HG02938 (cell line): ENCODE measurements around the gene ARHGAP19.

Experiments used
- ATAC-seq: cut with Tn5 transposase; IDR thresholded peaks from one replicate; pipeline ENCODE4 v1.9.1; 2021; ENCODE audit warnings: mild to moderate bottlenecking, moderate library complexity; ENCODE audit not compliant: unreplicated experiment

Gene ARHGAP19

DNA sequence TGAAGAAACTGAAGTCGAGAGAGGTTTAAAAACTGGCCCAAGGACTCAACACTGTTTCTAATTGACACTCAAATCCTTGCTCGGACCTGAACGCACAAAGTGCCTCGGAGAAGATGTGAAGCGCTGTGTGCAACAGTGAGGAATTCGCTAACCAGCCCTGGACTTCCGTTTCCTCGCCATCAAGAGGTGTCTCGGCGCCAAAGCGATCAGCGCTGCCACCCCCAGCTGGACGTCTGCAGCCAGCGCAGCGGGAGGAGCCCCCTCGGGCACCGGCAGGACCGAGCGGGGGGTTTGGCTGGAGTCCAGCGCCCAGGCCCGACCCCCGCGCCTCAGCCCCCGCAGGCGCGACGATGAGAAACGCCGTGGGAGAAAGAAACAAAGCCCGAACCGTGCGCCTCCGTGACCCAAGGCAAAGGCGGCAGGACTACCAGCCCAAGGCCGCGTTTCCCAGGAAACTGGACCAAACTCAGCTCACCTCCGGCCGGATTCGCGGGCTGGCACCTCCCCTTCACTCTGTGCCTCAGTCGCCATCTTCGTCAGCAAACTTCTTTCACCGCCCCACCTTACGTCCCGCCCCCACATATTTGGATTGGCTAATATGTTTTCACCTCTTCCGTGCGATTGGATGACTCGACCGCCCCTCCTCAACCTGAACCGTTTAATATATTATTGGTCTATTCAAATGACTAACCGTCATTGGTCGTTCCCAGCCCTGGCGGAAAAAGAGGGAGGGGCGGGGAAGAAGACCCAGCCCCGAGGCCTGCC, at the start of gene ARHGAP19:
TSS of gene ARHGAP19 (minus strand) at position 541 of the 765 bp plus-strand sequence. CDS start at position 531, 10 bp downstream.
- peak; percentile 96 for ATAC-seq

DNA sequence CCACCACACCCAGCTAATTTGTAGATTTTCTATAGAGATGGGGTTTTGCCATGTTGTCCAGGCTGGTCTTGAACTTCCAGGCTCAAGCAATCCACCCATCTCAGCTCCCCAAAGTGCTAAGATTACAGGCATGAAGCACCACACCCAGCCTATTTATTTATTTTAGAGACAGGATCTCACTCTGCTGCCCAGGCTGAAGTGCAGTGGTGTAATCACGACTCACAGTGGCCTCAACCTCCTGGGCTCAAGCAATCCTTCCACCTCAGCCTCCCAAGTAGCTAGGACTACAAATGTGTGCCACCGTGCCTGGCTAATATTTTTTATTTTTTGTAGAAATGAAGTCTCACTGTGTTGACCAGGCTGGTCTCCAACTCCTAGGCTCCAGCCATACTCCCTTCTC, 49.0 kb upstream of the ARHGAP19 start:
- no peak for ATAC-seq

GRCh38 chr10:97338041-97338440, 45.6 kb upstream of the ARHGAP19 start:
- ATAC-seq = no peak

DNA sequence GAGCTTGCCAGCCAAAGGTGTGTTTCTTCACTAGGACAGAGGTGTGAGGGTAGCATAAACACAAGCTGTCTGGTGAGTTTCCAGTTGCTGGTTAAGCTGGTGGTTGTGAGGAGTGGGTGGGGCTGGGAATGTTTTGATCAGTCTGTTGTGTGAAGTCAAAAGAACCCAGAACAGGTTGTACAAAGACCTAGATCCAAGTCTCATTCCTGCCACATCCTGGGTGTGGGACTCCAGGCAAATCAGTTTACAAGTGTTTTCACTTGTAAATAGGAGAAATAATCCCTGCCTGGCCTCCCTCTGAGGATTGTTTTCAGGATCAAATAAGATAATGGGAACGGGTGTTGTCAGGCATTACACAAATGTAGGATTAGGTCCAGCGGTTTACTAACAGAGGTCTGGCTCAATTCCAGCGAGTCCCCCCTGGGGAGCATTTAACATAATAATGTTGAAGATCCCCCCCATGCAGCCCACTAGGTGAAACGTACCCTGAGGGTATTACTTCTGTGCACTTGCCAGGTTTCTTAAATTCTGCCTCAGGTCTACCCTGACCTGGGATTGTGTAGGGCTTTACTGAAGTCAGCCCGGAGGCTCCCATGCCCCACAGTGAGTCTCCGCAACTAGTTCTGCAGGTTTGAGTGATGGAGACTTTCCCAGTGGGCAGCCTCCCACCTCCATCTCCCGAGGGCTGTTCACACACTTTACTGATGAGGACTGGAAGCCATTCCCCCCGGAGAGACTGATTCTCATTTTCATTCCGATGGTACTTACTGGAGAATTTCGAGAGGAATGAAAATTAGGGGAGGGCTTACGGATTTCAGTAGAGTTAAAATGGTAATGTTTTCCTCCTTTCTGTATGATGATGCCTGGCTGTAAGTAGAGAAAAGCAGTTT, 44.8 kb upstream of the ARHGAP19 start:
- ATAC-seq = no peak

GRCh38 chr10:97336446-97336845, 44.0 kb upstream of the ARHGAP19 start:
- no peak for ATAC-seq

DNA sequence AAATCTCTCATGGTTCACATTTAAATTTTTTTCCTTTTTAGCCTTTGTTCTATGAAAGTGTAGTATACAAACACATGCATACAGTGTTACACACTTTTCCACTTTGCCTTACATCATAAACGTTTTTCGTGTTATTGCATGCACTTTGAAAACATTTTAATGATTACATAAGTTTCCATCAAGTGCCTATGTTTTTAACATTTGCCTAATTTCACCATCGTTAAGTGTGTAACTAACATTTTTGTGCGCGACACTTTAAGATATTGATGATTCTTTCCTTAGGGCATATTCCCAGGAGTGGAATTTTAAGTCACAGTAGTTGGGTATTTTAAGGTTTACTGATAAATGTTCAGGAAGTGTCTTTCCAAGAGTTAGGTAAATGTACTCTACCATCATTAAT, 43.6 kb upstream of the ARHGAP19 start:
- ATAC-seq = no peak

DNA sequence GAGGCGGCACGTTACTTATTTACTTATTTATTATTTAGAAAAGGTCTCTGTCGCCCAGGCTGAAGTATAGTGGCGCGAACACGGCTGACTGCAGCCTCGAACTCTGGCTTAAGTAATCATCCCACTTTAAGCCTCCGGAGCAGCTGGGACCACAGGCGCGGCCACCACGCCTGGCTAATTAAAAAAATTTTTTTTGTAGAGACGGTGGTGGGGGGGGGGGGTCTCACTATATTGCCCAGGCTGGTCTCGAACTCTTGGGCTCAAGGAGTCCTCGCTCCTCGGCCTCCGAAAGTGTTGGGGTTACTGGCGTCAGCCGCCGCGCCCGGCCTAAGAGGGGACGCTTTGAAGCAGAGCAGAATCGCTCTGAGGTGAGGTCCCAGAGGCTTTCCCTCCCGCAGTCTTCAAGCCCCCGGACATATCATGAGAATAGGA, 42.8 kb upstream of the ARHGAP19 start:
- peak; percentile 16 for ATAC-seq

GRCh38 chr10:97334370-97335175, 42.1 kb upstream of the ARHGAP19 start, which contains the start of gene FRAT2:
Gene FRAT2 (minus strand): TSS chr10:97334729. CDS start chr10:97334572, 157 bp downstream.
- peak; percentile 77 for ATAC-seq

- peak; percentile 21 for ATAC-seq
Observed at GRCh38 chr10:97333601-97334369, 41.3 kb upstream of the ARHGAP19 start.

GRCh38 chr10:97333351-97333600, 40.8 kb upstream of the ARHGAP19 start:
- ATAC-seq = no peak

GRCh38 chr10:97332591-97333350, 40.3 kb upstream of the ARHGAP19 start:
- ATAC-seq = no peak

GRCh38 chr10:97331153-97331703, 38.8 kb upstream of the ARHGAP19 start:
- no peak for ATAC-seq

- no peak for ATAC-seq
Observed at GRCh38 chr10:97329766-97330165, 37.3 kb upstream of the ARHGAP19 start.

DNA sequence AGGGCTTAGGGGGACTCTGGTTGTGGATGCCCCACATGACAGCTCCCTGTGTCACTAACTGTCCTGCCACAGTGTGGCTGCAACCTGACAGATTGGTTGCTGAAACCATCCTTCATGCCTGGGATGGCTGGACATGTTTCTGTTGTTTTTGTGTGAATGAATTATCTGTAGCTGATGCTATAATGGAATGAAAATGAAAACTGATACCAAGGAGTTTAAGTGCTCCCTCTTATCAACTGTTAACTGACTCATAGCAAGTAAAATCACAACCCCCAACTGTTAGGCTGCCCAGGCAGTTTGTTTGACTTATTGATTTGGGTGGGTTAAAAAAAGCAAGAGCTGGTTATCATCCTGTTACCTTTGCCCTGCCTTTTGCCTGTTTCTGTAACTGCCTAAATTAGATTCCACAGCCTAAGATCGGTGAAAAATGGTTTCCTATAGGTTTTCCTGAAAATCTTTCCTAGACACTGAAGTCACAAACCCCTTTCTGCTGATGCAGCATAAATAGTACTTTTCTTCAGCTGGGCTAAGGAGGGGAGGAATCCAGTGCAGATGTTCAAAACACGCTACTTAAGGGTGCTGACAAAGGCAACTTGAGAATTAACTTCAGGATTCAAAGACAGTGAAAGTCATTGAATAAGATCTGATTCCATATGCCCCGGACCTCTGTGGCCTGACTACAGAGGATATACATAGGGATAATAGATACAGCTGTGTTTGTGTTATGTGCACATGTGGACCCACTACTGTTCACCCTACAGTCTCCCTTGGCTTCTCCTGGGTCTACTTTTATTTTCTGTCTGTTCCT, 36.4 kb upstream of the ARHGAP19 start:
- no peak for ATAC-seq

GRCh38 chr10:97327348-97328294, 35.2 kb upstream of the ARHGAP19 start:
- ATAC-seq = no peak

DNA sequence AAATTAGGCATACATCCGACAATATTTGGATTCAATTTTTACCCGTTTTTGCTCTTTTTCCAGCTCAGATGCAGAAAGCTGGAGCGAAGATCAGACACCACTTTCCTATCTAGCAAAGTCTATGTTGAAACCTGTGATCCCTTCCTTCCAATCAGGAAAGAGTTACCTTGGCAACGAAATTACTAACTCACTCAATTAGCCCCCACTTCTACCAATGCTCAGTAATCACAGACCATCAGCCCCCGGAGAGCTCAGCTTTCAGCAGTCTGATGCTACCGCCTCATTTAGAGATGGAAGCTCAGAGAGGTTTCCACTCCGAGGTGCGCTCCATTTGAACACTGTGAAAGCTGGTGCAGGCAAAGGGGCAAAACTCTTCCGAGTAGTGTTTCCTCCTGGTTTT, 33.3 kb upstream of the ARHGAP19 start:
- no peak for ATAC-seq

DNA sequence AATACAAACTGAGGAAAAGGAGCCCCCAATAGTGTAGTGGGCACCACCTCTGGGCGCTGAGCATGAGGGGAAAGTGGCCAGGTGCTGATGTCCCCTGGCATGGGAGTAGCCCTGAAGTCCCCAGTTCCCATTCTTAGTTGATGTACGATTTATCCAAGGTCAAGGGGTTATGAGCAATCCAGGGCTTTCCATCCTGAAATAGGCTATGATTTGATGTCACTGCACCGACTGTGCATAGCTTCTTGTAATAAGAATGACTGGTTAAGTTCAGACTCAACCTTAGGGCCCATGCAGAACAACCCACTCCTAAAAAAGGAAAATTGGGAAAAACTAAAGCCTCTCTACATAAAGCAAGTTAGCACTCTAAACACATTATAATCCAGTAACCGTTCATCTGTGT, 31.1 kb upstream of the ARHGAP19 start:
- ATAC-seq = no peak

DNA sequence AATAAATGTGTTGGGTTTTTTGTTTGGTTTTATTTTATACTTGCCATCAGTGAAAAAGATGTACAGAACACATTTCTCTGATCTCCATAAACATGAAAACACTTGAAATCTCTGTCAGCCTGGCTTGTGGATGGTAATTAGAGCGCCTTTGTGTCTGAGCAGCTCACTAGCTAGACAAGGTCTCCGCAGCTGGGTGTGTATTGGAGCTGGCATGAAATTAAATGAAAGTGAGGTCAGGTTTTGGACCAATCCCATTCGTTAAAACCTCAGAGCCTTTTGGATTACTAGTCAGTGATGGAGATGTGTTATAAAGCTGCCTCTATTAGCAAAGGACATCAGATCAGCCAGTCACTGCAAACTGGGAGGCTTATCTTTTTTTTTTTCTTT, 29.4 kb upstream of the ARHGAP19 start:
- ATAC-seq = no peak
